ENCODE measurements around the gene RAB11FIP3. TPM values are rescaled to one million over a fixed set of nuclear protein-coding genes. Genes with fewer than 3 reads are reported as not detected.

Gene RAB11FIP3
- total RNA-seq, 1 experiment from 2014 or later = 37.5 TPM

DNA sequence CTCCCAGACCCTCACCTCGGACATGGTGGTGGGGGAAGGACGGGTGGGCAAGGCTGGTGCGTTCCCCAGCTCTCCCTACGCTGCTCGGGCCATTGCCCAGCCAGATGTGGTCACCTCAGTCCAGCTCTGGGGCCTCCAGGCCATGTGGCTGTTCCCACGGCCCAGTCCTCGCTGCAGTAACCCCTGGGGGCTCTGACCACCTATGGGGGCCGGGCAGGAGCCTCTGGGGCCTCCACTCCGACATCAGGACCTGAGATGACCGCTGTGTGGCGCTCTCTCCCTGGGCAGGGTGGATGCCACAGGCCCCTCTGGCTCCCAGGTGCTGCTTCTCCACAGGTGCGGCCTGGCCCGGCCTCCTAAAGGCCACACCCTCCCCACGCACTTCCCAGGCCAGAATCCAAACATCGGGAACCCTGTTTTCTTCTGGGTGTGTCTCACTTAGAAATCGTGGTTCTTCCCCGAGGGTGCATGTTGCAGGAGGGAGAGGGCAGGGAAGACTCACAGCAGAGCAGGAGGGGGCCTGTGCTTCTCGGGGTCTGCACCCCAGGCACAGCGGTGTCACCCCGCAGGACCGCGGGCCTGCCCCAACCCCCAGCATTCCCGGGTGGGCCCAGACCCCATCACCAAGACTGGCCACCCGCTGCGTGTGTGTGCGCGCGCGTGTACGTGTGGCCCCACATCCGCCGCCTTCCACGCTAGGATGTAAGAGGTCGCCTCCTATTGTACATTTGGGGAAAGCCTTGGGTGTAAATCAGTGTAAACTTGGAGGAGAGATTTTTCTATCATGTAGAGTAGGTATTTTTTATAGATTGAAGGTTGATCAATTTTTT is 96.1 kb downstream of the RAB11FIP3 start:
- no peak for DNase-seq (ENCODE audit: low read depth)
- in situ Hi-C loops (cut with HindIII; ENCODE audit: low pct_unique_long_range_greater_than_20kb, low sequenced_read_pairs) = no loop called here

DNA sequence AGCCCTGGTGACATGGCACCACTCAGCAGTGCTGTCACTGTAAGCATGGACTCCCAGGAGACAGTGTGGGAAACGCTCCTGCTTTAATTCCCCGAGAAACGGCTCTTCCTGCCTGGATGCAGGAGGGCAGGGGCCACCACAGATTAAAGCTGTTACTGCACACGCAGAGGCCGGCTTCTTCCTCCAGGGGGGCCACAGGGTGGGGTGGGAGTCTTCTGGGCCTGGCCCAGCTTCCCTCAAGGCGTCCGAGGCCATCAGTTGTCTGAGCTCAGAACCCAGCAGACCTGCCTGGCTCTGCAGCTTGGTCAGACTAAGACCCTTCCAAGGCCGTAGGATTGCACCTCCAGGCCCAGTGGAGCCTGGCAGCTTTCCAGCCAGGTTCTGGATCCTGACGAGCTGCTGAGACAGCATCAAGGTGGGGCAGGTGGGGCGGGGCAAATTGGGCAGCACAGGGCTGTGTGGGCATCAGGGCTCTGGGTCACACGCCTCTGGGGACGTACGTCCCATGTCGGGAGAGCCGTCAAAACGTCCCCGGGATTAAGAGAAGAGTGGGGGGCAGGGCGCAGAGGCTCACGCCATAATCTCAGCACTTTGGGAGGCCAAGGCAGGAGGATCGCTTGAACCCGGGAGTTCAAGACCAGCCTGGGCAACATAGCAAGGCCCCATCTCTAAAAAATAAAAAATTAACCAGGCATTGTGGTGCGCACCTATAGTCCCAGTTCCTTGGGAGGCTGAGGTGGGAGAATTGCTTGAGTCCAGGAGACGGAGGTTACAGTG is 97.1 kb downstream of the RAB11FIP3 start:
- DNase-seq (ENCODE audit: low read depth) = no peak
- in situ Hi-C loops (cut with HindIII; ENCODE audit: low pct_unique_long_range_greater_than_20kb, low sequenced_read_pairs) = no loop called here

DNA sequence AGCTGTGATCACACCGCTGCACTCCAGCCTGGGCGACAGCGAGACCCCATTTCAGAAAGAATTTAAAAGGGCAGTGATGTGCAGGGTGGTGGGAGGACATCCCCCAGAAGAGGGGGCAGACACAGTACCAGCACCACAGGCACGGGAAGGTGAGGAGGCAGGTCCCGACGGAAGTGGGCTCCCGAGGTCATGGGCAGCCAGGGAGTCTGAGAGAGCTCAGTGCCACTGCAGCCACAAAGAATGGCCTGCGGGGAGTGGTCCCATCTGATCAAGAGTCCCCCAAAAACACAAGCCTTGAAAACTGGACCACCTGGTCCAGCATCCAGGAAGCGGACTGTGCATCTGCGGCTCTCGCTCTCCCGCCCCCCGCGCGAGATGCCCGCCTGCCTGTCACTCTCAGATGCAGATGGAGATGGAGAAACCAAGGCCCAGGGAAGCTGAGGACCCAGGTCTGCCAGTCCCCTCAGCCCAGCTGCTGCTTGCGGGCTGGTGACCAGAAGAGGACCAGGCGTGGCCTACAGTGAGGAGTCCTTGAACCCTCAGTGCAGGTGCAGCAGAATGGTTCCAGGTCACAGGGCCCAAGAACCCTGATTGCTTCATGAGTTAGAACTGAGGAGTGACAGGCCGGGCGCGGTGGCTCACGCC is 97.8 kb downstream of the RAB11FIP3 start:
- in situ Hi-C loops (cut with HindIII; ENCODE audit: low pct_unique_long_range_greater_than_20kb, low sequenced_read_pairs) = no loop called here
- DNase-seq (ENCODE audit: low read depth) = no peak

- in situ Hi-C loops (cut with HindIII; ENCODE audit: low pct_unique_long_range_greater_than_20kb, low sequenced_read_pairs) = no loop called here
- DNase-seq (ENCODE audit: low read depth) = no peak
These were observed 99.0 kb downstream of the RAB11FIP3 start for GRCh38 chr16:524274-525040.

DNA sequence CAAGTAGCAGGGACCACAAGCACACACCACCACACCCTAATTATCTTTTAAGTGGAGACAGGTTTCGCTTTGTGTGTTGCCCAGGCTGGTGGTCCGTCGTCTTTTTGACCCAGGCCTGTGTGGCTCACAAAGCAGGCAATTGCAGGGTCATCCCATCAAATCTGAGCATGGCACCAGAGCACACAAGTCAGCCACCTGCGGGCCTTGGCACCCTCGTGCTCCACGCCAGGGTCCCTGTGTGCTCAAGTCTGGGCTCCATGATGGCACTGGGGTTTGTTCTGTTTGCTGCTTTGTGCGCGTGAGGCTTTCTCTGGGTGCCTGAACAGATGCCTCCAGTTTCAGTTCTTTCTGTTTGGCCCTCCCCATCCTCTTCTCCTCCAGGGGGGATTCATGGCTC is 99.7 kb downstream of the RAB11FIP3 start:
- in situ Hi-C loops (cut with HindIII; ENCODE audit: low pct_unique_long_range_greater_than_20kb, low sequenced_read_pairs) = no loop called here
- DNase-seq (ENCODE audit: low read depth) = no peak

DNA sequence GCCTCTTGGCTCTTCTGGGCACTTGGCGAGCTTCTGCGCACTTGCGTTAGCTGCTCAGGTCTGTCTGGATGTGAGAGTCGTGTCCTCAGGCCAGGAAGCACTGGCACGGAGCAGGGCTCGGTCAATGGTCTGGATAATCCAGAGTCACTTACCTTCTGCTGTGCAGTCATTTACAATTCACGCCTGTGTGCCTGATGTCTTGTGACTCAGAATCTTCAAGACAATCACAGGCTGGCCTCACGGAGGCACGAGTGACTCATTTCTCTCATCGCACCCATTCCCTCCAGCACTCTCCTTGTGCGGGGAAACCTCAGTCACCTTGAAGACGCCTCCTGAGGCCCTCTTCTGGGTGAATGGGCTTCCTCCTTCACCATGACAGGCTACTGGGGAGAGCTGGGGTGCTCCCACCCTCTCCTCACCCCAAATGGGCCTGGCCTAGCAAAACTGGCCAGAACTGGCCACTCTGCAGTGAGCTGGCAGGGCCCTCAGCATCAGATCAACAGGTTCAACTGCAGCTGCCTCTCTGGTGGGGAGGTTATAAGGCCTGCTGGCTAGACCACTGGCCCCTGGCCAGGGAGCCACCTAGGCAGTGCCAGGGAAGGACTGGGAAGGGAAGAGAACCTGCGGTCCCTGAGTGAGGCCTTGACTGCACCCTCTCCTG is 100.2 kb downstream of the RAB11FIP3 start:
- peak; percentile 97 for DNase-seq (ENCODE audit: low read depth)
- in situ Hi-C loops (cut with HindIII; ENCODE audit: low pct_unique_long_range_greater_than_20kb, low sequenced_read_pairs) = no loop called here

- in situ Hi-C loops (cut with HindIII; ENCODE audit: low pct_unique_long_range_greater_than_20kb, low sequenced_read_pairs) = no loop called here
- DNase-seq (ENCODE audit: low read depth) = peak; percentile 35
These were observed 100.9 kb downstream of the RAB11FIP3 start for GRCh38 chr16:526181-527014.

- DNase-seq (ENCODE audit: low read depth) = peak; percentile 96
These were observed 101.8 kb downstream of the RAB11FIP3 start, which contains the start of gene CAPN15 for GRCh38 chr16:527015-527903. TSS of gene CAPN15 (plus strand) at chr16:527712. CDS start at chr16:546839, 19,127 bp downstream.

DNA sequence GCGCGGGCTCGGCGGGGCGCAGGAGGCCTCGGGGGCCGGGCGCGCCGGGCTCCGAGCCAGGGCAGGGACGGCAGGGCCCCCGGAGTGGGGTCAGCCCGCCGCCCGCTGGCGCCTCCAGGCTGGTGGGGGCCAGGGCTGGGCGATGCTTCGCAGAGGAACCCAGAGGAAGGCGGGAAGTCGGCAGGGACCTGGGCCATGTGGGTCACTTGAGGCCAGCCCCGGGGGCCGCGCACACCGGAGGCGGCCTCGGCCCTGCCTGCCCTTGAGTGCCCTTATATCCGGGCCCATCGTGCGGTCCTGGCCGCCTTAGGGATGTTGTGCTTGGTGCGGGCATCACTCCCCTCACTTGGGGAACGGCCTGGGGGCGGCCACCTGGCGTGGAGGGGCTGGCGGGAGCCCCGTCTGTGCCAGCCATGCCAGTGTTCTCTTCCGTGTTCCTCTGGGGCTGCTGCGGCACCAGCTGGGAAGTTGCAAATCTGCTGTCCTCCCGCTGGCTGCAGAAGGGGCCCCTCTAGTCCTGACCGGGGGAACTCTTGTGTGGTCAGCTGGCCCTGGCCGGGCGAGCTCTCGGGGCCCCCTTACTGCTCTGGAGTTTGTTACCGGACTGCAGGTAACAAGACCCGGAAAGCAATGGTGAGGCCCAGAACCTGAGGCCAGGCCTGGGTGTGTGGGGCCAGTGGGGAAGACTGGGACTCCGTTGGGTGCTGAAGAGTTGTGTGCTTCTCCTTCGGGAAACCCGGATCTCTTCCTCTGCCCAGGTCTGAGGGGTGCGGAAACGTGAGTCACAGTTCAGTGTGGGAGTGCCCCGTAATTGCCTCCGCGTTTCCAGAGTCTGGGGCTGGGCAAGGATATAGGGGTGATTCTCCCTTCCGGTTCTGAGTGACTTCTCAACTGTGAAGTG is 102.9 kb downstream of the RAB11FIP3 start:
- in situ Hi-C loops (cut with HindIII; ENCODE audit: low pct_unique_long_range_greater_than_20kb, low sequenced_read_pairs) = no loop called here
- DNase-seq (ENCODE audit: low read depth) = peak; percentile 50

More at GRCh38 chr16:527015-527903, 101.8 kb downstream of the RAB11FIP3 start, which contains the start of gene CAPN15:
- in situ Hi-C loops (cut with HindIII; ENCODE audit: low pct_unique_long_range_greater_than_20kb, low sequenced_read_pairs) = no loop called here

DNA sequence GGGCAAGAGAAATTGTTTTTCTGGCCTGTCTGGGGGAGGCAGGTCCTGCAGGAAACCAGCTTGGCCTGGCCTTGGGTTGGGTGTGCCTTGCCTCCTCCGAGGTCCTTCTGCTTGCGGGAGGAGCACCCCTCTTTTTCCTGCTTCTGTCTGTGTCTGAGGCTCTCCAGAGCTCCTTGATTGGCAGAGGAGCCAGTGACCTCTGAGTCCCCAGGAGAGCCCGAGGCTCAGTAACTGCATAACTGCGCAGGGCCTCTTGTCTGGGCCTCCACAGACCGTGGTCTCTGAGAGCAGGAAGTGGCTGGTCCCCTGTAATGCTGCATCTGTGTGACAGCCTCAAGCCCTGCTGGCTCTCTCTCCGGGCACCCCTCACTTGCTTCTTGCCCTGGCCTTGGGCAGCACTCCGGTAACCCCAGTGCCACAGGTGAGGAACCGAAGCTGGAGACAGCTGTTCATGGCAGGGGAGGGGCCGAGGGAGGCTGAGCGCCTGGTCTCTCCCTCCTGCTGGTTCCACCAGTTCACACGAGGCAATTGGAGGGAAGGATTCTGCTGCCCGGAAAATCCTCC is 103.6 kb downstream of the RAB11FIP3 start:
- in situ Hi-C loops (cut with HindIII; ENCODE audit: low pct_unique_long_range_greater_than_20kb, low sequenced_read_pairs) = no loop called here

DNA sequence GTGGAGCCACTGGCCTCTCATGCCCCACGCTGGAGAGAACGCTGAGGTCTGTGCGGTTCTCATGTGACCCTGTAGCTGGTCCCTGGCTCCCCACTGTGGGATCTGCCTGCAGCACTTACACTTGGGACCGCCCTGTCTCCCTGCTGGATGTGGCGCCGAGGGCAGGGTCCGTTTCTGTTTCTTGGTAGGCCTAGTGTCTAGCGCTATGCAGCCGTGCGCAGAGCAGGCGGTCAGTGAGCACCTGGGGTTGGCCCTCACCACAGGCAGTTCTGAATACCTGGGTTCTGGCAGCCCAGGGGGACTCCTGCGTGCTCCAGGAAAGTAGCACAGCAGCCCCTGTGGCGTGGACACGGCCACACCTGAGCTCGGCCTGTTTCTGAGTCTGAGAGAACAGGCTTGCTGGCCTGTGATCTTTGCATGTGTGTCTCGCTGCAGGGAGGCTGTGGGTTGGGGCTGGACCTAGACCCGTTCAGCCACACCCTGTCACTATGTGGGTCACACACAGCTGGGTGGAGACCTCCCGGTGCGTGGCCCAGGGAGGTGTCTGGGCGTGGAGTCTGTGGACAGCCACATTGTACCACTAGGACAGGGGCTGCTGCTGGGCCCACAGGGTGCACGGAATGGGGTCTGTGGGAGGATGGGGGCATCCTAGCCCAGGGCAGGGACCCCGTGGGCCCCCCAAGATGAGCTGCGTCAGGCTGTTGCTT is 104.8 kb downstream of the RAB11FIP3 start:
- in situ Hi-C loops (cut with HindIII; ENCODE audit: low pct_unique_long_range_greater_than_20kb, low sequenced_read_pairs) = no loop called here
- DNase-seq (ENCODE audit: low read depth) = no peak

More for the DNA sequence above, 103.6 kb downstream of the RAB11FIP3 start:
- no peak for DNase-seq (ENCODE audit: low read depth)

DNA sequence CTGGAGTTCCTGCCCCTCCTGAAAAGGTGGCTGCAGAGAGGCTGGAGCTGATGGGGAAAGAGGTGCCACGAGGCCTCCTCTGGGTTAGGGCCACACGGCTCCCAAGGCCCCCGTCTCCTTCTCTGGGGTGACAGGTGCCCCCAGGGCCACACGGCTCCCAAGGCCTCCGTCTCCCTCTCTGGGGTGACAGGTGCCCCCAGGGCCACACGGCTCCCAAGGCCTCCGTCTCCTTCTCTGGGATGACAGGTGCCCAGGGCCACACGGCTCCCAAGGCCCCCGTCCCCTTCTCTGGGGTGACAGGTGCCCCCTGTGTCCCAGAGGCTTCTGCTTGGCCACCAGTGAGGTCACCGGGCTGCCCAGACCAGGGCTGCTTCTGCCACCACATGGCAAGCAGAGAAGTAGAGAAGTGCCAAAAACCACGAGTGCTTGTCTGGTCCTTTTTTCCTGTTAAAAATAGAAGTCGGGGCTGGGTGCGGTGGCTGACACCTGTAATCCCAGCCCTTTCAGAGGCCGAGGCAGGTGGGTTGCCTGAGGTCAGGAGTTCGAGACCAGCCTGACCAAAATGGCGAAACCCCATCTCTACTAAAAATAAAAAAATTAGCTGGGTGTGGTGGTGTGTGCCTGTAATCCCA is 106.2 kb downstream of the RAB11FIP3 start:
- DNase-seq (ENCODE audit: low read depth) = no peak
- in situ Hi-C loops (cut with HindIII; ENCODE audit: low pct_unique_long_range_greater_than_20kb, low sequenced_read_pairs) = no loop called here

DNA sequence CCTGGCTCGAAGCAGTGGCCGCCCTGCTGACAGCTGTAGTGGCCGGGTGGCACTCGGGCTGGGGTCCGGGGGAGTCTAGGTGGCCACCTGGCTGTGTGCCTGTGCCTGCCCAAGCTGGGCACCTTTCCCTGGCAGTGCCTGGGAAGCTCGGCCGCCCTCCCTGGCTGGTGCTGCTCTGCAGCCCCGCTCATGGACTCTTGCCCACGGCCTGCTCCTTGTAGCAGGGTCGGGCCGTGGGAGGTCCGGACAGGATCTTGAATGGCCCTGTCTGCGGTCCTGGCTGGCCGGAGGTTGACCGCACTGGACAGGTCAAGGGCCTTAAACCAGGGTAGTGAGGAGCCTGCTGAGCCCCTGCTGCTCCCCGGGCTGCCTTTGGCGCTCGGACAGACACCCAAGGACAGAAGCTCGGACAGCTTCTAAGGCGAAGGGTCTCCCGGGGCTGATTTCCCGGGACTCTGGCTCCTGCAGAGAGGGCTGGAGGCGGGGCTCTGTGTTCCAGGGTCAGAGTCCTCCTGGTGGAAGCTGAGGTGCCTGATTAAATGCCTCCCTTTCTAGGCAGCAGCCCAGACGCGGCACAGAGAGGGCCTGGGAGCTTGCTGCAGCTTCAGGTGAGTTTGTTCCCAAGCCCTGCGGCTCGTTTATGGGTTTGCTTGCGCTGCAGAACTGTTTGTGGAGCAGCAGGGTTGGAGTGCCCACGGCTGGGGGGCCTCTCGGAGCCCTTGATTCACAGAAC is 108.1 kb downstream of the RAB11FIP3 start:
- DNase-seq (ENCODE audit: low read depth) = no peak
- in situ Hi-C loops (cut with HindIII; ENCODE audit: low pct_unique_long_range_greater_than_20kb, low sequenced_read_pairs) = no loop called here

Measured in Caki2 (cell line).